Nephron progenitor cell (in vitro differentiated cells): Measurements from ENCODE around the gene COL4A2.

Experiments used
- DNase-seq: peaks from one replicate; pipeline ENCODE4 v3.0.0; 2021
- H3K27ac Mint-ChIP-seq: 2 replicates; pipeline ENCODE4 v1.8.0; 2021; ENCODE audit warnings: mild to moderate bottlenecking, moderate library complexity, mixed read lengths
- H3K27me3 Mint-ChIP-seq: 2 replicates; pipeline ENCODE4 v1.8.0; 2021; ENCODE audit warnings: mild to moderate bottlenecking, low read depth, mixed read lengths; ENCODE audit not compliant: poor library complexity
- H3K36me3 Mint-ChIP-seq: 2 replicates; pipeline ENCODE4 v1.8.0; 2021; ENCODE audit warnings: low read depth, mixed read lengths
- H3K4me1 Mint-ChIP-seq: 2 replicates; pipeline ENCODE4 v1.8.0; 2021; ENCODE audit warnings: mixed read lengths
- H3K4me3 Mint-ChIP-seq: 2 replicates; pipeline ENCODE4 v1.8.0; 2021; ENCODE audit warnings: mild to moderate bottlenecking, moderate library complexity, mixed read lengths
- H3K9me3 Mint-ChIP-seq: 2 replicates; pipeline ENCODE4 v1.8.0; 2021; ENCODE audit warnings: mild to moderate bottlenecking, moderate library complexity, mixed read lengths
- CTCF ChIP-seq: fragments of 200-600 bp; sonication (generic); IDR thresholded peaks from 2 replicates; pipeline ENCODE4 v1.5.0; 2021; ENCODE audit warnings: antibody characterized with exemption

The COL4A2 gene

GRCh38 chr13:110358381-110358780 is 51.3 kb downstream of the COL4A2 start:
- H3K4me3 Mint-ChIP-seq: no peak overlapping the region
- H3K27me3 Mint-ChIP-seq: peaks cover 3% of the 10 kb centered on the region
- no peak for TF ChIP-seq CTCF
- no peak overlapping the region for H3K27ac Mint-ChIP-seq
- peaks cover 39% of the 10 kb centered on the region for H3K4me1 Mint-ChIP-seq
- H3K9me3 Mint-ChIP-seq: no peaks in the 10 kb centered on the region
- H3K36me3 Mint-ChIP-seq: peaks cover 43% of the 10 kb centered on the region
- no peak for DNase-seq

- Mint-ChIP-seq H3K9me3 (no peaks in the 10 kb centered on the region), H3K27ac (peak overlapping the region; percentile 21), H3K4me3 (no peak overlapping the region), H3K4me1 (peaks cover 30% of the 10 kb centered on the region), H3K27me3 (peaks cover 3% of the 10 kb centered on the region), H3K36me3 (peaks cover 44% of the 10 kb centered on the region)
- DNase-seq: no peak
- no peak for TF ChIP-seq CTCF
Observed at GRCh38 chr13:110359840-110360301, 52.8 kb downstream of the COL4A2 start.

GRCh38 chr13:110360598-110360997 is 53.5 kb downstream of the COL4A2 start:
- Mint-ChIP-seq H3K27ac (no peak overlapping the region), H3K27me3 (no peaks in the 10 kb centered on the region), H3K36me3 (peaks cover 46% of the 10 kb centered on the region), H3K4me1 (peaks cover 27% of the 10 kb centered on the region), H3K4me3 (no peak overlapping the region), H3K9me3 (no peaks in the 10 kb centered on the region)
- no peak for TF ChIP-seq CTCF
- no peak for DNase-seq

GRCh38 chr13:110361365-110361911 is 54.4 kb downstream of the COL4A2 start:
- Mint-ChIP-seq H3K4me1 (peaks cover 27% of the 10 kb centered on the region), H3K9me3 (no peaks in the 10 kb centered on the region), H3K36me3 (peaks cover 48% of the 10 kb centered on the region), H3K27ac (peak overlapping the region; percentile 80), H3K27me3 (no peaks in the 10 kb centered on the region), H3K4me3 (no peak overlapping the region)
- DNase-seq: no peak
- TF ChIP-seq CTCF: no peak

GRCh38 chr13:110363010-110363409 is 55.9 kb downstream of the COL4A2 start:
- H3K27ac Mint-ChIP-seq: peak overlapping the region; percentile 69
- DNase-seq: no peak
- no peak overlapping the region for H3K4me3 Mint-ChIP-seq
- H3K9me3 Mint-ChIP-seq: no peaks in the 10 kb centered on the region
- H3K36me3 Mint-ChIP-seq: peaks cover 36% of the 10 kb centered on the region
- H3K4me1 Mint-ChIP-seq: peaks cover 32% of the 10 kb centered on the region
- TF ChIP-seq CTCF: no peak
- no peaks in the 10 kb centered on the region for H3K27me3 Mint-ChIP-seq

GRCh38 chr13:110364081-110364480 is 57.0 kb downstream of the COL4A2 start:
- H3K36me3 Mint-ChIP-seq: peaks cover 43% of the 10 kb centered on the region
- no peaks in the 10 kb centered on the region for H3K27me3 Mint-ChIP-seq
- no peak for DNase-seq
- H3K27ac Mint-ChIP-seq: no peak overlapping the region
- H3K4me1 Mint-ChIP-seq: peaks cover 32% of the 10 kb centered on the region
- H3K4me3 Mint-ChIP-seq: no peak overlapping the region
- H3K9me3 Mint-ChIP-seq: no peaks in the 10 kb centered on the region
- no peak for TF ChIP-seq CTCF
